GM18511 (cell line): ENCODE measurements around the gene C8A.

Experiments
- ATAC-seq: cut with Tn5 transposase; IDR thresholded peaks from one replicate; pipeline ENCODE4 v1.9.1; 2021; ENCODE audit warnings: mild to moderate bottlenecking, moderate library complexity; ENCODE audit not compliant: unreplicated experiment

Gene C8A

GRCh38 chr1:56880774-56881173 is 26.2 kb downstream of the C8A start:
- no peak for ATAC-seq

DNA sequence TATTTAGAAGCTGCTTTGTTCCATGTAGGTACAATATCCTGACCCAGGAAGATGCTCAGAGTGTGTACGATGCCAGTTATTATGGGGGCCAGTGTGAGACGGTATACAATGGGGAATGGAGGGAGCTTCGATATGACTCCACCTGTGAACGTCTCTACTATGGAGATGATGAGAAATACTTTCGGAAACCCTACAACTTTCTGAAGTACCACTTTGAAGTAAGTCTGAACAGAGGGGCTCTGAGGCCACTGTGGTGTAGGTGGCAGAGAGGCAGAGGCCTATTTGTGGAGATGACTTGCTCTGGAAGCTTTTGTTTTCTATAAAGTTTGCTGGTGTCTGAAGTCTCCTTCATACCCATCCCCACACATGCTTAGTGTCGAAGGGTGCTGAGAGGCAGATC is 26.8 kb downstream of the C8A start:
- ATAC-seq, result no peak

DNA sequence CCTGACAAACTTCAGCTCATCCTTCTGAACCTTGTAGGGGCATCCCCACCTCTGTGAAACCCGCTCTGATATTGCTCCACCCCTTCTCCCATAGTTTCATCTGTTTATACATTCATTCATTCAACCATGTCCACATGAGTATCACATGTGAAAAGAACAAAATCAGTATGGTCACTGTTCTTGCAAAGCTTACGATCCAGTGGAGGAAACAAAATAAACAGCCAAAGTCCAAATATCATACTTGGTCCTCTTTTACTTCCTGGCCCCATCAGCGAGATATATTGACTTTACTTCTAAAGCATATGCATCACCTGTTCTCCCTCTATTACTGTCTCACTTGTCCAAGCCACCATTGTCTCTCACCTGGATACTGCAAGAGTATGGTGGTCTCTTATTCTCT is 35.6 kb downstream of the C8A start:
- no peak for ATAC-seq

GRCh38 chr1:56894014-56894413 is 39.4 kb downstream of the C8A start:
- ATAC-seq, result no peak

DNA sequence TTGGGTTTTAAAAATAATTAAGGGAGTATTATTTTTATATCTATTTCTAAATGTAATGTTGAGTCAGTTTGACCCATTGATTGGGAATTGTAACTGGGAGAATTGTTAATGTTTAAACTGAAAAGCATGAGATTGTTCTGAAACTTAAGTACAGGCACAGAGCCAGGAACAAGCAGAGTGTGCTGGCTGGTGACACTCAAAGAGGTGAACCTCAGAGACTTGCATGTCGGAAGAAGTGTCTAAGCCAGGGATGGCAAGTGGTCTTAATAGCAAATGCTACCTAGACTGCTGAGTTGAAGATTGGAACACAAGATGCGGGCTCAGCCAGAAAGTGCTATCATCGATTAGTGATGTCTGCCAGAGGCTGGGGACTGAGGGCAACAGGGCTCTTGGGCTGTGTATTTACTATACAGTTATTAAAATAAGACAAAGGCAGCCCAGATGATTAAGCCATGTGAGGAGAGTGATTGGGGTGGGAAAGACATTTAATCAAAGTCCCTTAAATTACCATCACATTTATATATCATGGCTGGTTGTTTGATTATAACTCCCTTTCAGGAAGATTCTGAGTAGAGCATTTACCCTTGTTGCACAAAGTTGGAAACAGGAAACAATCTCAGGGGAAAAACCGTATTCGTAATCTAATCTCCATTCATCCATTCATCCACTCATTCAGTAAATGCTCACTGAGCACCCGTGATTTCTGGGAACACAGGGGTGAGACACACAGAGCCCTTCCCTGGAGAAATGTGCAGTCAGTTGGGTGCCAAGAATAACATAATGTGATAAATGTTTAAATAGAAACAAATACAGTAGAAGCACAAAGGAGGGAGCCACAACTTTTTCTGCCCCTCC is 42.8 kb downstream of the C8A start:
- no peak for ATAC-seq

DNA sequence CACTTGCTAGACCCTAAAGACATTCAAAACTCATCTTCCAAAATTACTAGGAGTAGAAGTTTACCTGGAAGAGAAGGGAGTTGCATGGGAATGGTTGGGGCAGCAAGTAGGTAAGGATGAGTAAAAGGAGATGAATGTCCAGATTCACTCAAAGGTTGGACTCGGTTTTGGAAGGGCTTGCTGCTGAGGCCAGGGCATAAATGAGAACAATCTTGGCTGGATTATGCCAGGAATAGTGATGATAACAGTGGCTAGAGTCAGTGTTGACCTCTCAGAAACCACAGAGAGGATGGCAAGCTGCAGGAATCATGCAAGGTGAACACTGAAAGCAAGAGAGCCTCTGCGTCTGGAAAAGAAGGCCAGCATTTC is 43.4 kb downstream of the C8A start:
- no peak for ATAC-seq

DNA sequence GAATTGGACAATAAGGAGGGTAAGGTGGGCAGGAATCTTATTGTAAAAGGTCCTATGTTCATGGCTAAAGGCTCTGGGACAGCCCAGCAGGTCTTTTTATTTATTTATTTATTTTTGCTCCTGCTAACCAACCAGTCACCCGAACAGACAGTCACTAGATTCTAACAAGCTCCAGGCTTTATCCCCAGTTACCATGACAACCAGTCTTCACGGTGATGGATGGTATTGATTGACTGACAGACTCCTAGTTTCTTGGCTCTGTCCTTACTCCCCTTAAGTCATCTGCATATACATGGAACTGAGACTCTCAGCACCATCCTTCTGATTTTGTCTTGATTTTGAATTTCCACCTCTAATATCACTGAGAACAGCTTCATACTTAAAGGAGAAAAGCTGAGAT is 44.3 kb downstream of the C8A start:
- ATAC-seq, result no peak

GRCh38 chr1:56901716-56902115 is 47.1 kb downstream of the C8A start:
- no peak for ATAC-seq

- ATAC-seq, result no peak
These were observed 49.2 kb downstream of the C8A start for GRCh38 chr1:56903778-56904177.

GRCh38 chr1:56904663-56905397 is 50.2 kb downstream of the C8A start:
- ATAC-seq, result no peak

GRCh38 chr1:56905667-56906066 is 51.1 kb downstream of the C8A start:
- ATAC-seq, result no peak

DNA sequence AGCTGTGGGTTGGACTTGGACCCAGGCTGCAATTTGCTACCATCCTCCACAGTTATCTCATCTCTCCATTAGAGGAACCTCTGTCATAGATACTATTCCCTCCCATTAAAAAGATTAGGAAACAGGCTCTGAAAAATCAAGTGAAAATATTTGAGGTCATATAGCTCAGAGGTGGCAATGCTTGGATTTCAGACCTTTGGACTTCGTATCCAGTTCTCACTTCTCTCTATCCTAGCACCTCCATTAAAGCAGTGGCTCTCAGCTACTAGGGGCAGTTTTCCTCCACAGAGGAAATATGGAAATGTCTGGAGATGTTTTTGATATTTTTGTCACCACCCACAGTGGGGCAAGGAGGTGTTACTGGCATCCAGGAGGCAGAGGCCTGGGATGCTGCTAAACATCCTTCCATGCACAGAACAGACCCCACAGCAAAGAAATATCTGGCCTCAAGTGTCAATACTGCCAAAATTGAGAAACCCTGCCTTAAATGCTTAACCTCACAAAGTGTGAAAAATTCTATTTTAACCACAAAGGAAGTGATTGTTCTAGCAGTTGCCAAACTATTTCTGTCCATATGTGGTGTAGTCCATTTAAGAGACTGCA is 54.1 kb downstream of the C8A start:
- no peak for ATAC-seq

DNA sequence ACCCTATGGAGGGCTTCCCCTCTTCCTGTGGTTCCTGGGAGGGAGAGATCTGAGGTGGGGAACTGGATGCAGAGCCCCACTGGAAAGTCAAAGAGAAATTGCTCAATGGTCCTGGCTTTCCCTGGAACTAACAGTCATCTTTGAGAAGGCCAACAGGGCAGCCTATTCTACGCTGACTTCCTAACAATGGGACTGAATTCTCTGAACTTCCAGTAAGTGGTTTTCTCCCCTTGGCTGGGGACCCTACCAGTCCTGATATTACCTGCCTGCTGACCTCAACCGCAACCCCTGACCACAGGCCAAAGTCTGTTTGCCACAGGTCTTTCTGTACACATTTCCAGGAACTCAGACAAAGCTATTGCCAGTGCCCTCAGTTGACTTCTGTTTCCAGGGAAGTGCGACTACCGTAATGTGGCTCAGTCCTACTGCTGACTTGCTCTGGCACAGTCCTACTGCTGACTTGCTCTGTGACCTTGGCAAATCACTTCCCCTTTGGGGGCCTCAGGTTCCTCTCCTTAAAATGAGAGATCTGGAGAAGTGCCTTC is 55.9 kb downstream of the C8A start:
- ATAC-seq, result no peak

DNA sequence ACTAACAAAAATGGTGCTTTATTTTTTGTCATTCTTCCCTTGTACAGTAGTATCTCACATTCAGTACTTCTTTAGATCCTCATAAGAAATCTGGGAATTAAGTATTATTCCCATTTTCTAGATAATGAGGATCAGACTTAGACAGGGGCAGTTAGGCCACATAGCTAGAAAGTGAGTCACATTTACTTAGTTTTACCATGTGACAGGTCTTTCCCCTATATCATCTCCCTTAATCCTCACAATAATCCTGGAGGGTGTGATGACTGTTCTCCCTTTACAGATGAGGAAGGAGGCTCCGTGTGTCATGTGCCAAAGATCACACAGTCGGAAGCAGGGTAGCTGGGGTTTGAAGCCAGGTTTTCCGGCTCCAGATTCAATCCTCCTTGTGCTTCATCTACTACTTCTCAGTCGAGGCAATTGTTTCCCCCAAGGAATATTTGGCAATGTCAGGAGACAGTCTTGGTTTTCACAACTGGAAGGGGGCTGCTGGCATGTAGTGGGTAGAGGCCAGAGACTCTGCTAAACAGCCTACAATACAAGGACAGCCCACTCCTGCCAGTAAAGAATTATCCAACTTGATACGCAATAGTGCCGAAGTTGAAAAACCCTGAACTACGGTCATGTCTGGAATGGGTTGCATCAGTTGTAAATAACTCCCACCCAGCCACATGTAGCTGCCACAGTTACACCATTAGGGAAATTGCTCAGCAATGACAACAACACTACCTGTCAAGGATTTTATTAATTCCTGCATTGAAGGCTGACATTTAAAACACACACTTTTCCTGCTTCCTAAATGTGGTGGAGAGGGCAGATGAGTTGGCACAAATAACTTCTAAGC is 56.7 kb downstream of the C8A start:
- no peak for ATAC-seq

DNA sequence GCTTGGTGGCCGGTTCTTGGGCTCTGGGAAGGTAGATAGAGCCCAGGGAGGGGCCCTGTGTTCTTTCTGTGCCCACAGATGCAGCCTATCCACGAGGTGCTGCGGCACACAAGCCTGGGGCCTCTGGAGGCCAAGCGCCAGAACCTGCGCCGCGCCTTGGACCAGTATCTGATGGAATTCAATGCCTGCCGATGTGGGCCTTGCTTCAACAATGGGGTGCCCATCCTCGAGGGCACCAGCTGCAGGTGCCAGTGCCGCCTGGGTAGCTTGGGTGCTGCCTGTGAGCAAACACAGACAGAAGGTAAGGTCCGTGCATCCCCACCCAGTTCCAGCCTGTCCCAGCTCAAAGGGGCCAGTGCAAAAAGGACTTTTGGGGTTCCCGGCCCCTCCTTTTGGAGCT is 57.7 kb downstream of the C8A start:
- ATAC-seq, result no peak

- ATAC-seq, result no peak
These were observed 61.4 kb downstream of the C8A start for GRCh38 chr1:56915960-56916359.

DNA sequence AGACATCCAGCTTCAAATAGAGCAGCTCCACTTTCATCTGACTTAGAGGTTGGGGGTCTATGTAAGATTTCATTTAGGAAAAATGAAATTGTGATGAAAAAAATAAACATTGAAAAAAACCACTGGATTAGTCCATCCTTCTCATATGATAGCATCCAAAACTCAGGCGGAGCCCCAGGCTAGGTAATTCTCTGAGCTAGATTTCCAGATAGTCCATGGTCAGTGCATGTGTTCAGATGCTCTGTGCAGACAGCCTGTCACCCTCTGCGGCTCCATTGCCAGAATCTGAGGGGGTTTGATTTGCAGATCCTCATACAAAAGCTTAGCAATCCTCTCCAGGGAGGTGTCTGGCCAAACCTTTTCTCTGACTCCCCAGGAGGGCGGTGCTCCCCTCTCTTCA is 62.0 kb downstream of the C8A start:
- no peak for ATAC-seq

DNA sequence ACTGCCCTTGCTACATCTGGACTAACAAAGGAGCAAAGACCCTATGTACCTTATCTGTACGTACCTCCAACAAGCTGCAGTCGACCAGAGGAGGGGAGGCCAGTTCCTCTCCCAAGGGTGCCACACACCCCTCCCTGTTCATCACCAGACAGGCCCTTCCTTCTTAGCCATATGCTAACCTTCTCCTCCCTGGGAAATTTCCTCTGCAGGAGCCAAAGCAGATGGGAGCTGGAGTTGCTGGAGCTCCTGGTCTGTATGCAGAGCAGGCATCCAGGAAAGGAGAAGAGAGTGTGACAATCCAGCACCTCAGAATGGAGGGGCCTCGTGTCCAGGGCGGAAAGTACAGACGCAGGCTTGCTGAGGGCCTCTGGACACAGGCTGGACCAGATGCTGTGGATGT is 62.8 kb downstream of the C8A start:
- ATAC-seq, result no peak

GRCh38 chr1:56920591-56921001 is 66.0 kb downstream of the C8A start:
- ATAC-seq, result no peak

DNA sequence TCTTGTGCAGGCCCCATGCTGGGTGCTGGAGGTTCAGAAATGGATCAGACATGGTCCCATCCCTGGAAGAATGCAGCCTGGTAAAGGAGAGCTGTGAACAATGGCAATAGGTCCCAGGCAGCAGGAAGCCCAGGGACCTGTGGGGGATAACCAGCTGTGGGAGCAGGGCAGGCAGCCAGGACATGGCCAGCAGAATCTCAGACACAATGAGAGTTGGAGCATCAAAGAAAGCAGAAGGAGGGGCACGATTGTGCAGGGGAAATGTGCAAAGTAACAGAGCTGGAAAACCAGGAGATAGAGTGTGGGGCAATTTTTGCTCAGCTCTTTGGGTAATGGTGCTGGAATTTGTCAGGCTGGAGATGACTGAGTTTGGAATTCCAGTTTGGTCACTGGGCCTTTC is 66.9 kb downstream of the C8A start:
- no peak for ATAC-seq

- no peak for ATAC-seq
These were observed 67.5 kb downstream of the C8A start for GRCh38 chr1:56922070-56922469.
